ENCODE results near the gene AGBL1. TPM values are rescaled to one million over a fixed set of nuclear protein-coding genes. Genes with fewer than 3 reads are reported as not detected.

AGBL1 gene
- total RNA-seq, 6 experiments from 2014 or later = not detected

DNA sequence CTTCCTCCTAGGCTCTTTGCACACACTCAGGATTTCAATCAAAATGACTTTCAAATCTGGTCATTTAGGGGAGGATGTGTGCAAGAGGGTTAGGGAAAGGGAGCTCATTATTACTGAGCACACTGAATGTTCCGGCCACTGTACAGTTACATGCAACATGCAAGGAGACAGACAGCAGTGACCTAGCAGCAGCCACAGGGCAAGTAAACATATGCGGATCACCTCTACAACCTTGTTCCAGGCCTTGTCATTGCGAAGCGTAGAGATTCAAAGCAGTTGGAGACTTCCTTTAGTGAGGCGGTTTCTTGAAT is 837.6 kb downstream of the AGBL1 start:
- no peak overlapping the region for H3K4me3 ChIP-seq
- ATAC-seq = no peak
- intact Hi-C loops (cut with DNase I) = no loop called here
- TF ChIP-seq POLR2A (IDR thresholded peaks at IDR 0.05) = no peak
- TF ChIP-seq, protein P1, sequence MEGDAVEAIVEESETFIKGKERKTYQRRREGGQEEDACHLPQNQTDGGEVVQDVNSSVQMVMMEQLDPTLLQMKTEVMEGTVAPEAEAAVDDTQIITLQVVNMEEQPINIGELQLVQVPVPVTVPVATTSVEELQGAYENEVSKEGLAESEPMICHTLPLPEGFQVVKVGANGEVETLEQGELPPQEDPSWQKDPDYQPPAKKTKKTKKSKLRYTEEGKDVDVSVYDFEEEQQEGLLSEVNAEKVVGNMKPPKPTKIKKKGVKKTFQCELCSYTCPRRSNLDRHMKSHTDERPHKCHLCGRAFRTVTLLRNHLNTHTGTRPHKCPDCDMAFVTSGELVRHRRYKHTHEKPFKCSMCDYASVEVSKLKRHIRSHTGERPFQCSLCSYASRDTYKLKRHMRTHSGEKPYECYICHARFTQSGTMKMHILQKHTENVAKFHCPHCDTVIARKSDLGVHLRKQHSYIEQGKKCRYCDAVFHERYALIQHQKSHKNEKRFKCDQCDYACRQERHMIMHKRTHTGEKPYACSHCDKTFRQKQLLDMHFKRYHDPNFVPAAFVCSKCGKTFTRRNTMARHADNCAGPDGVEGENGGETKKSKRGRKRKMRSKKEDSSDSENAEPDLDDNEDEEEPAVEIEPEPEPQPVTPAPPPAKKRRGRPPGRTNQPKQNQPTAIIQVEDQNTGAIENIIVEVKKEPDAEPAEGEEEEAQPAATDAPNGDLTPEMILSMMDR (IDR thresholded peaks at IDR 0.05) = no peak
- no peaks in the 10 kb centered on the region for H3K9me3 ChIP-seq
- no peaks in the 10 kb centered on the region for H3K27me3 ChIP-seq
- 59% methylated on average over 5 of the region's 5 CpGs for WGBS (ENCODE audit: insufficient coverage, low coverage, low lambda C conversion rate, missing lambda C conversion rate)
- H3K36me3 ChIP-seq = no peaks in the 10 kb centered on the region
- no peak overlapping the region for H3K27ac ChIP-seq
- H3K4me1 ChIP-seq = no peaks in the 10 kb centered on the region
- no peak for DNase-seq

DNA sequence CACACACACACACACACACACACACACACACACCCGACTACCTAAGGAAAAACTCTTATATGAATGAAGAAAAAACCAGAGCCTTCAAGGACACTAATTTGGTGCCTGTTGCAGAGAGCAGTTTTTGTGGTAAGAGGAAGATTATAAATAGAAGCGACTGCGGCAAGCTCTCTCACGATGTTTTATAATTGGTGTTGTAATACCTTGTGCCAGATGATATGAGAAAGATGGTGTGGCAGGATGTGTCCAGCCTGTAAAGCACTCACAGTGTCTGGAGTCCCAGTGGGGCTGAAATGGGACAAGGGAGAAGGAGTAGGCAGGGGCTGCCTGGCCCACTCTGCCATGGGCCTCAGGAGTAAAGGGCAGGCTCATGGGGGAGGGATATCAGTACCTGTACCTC is 839.9 kb downstream of the AGBL1 start:
- no peaks in the 10 kb centered on the region for H3K36me3 ChIP-seq
- no peaks in the 10 kb centered on the region for H3K9me3 ChIP-seq
- ATAC-seq = no peak
- H3K27ac ChIP-seq = no peak overlapping the region
- no peak for DNase-seq
- TF ChIP-seq POLR2A (IDR thresholded peaks at IDR 0.05) = no peak
- TF ChIP-seq, protein P1 (IDR thresholded peaks at IDR 0.05) = no peak
- H3K4me1 ChIP-seq = no peaks in the 10 kb centered on the region
- H3K4me3 ChIP-seq = no peak overlapping the region
- intact Hi-C loops (cut with DNase I) = no loop called here
- WGBS (ENCODE audit: insufficient coverage, low coverage, low lambda C conversion rate, missing lambda C conversion rate) = 45% methylated on average over 4 of the region's 4 CpGs
- H3K27me3 ChIP-seq = no peaks in the 10 kb centered on the region

DNA sequence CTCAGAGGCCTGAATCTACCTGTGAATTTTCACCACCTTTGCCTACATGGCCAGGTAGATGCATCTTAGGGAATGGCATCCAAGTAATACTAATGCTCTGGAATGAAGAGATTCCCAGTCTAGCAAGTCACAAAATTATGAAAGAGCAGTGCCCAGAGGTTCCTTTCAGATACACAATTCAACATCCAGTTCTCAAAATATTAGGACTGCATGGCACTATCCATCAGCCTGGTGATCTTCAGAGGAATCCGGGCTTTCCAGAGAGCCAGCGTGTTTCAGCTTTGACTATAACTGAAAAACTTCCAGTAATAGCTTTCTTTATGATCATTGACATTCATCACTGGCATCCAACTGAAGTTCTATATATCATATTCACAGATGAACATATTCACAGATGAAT is 849.8 kb downstream of the AGBL1 start:
- Histone ChIP-seq H3K9me3 (no peaks in the 10 kb centered on the region), H3K4me1 (no peaks in the 10 kb centered on the region), H3K27ac (no peak overlapping the region), H3K36me3 (no peaks in the 10 kb centered on the region), H3K27me3 (no peaks in the 10 kb centered on the region), H3K4me3 (no peak overlapping the region)
- DNase-seq = no peak
- intact Hi-C loops (cut with DNase I) = no loop called here
- no peak for ATAC-seq
- 75% methylated on average over 2 of the region's 2 CpGs for WGBS (ENCODE audit: insufficient coverage, low coverage, low lambda C conversion rate, missing lambda C conversion rate)
- no peak for TF ChIP-seq POLR2A (IDR thresholded peaks at IDR 0.05)
- TF ChIP-seq, protein P1 (IDR thresholded peaks at IDR 0.05) = no peak

DNA sequence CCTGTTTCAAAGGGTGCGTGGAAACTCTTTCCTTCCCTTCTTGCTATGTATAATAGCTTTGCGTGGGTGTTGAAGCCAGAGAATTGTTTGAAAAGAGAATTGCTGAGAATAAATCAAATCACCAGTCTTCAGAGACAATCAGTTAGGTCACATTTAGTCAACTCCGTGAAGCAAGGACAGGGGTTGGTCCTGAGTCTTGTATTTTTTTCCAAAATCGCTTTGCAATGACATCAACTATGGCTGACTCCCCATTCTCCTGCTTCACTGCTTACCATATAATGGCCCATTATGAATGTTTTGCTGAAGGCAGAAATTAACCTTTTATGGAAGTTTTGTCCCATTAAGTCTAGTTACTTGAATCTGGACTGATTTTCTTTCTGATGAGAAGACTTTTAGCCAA is 852.8 kb downstream of the AGBL1 start:
- WGBS (ENCODE audit: insufficient coverage, low coverage, low lambda C conversion rate, missing lambda C conversion rate) = 47% methylated on average over 4 of the region's 4 CpGs
- intact Hi-C loops (cut with DNase I) = no loop called here
- Histone ChIP-seq H3K4me1 (no peaks in the 10 kb centered on the region), H3K36me3 (no peaks in the 10 kb centered on the region), H3K4me3 (no peak overlapping the region), H3K27ac (no peak overlapping the region), H3K9me3 (no peaks in the 10 kb centered on the region), H3K27me3 (no peaks in the 10 kb centered on the region)
- TF ChIP-seq POLR2A (IDR thresholded peaks at IDR 0.05) = no peak
- TF ChIP-seq, protein P1 (IDR thresholded peaks at IDR 0.05) = no peak
- DNase-seq = no peak
- ATAC-seq = no peak

DNA sequence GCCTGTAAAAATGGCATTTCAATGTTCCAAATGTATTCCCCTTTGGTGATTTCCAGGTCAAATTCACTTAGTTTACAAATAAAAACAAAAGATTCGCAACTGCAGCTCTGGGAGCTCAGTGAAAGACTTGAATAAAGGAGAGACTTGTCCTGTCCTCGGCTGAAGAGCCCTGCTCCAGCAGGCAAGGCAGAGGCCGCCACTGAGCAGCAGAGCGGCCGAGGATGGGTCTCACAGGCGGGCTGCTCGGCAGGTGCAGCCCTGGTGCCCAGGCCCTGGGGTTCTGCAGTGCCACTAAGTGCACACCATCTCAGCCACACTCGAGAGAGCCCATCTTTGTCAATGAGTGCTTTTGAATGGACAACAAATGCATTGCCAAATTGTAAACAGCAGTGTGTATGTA is 856.2 kb downstream of the AGBL1 start:
- DNase-seq (no peak), ATAC-seq (no peak)
- WGBS (ENCODE audit: insufficient coverage, low coverage, low lambda C conversion rate, missing lambda C conversion rate) = 44% methylated on average over 7 of the region's 8 CpGs
- Histone ChIP-seq H3K4me3 (no peak overlapping the region), H3K36me3 (no peaks in the 10 kb centered on the region), H3K4me1 (no peaks in the 10 kb centered on the region), H3K27ac (no peak overlapping the region), H3K9me3 (no peaks in the 10 kb centered on the region), H3K27me3 (no peaks in the 10 kb centered on the region)
- intact Hi-C loops (cut with DNase I) = no loop called here
- TF ChIP-seq, protein P1 (IDR thresholded peaks at IDR 0.05) = no peak
- no peak for TF ChIP-seq POLR2A (IDR thresholded peaks at IDR 0.05)

Measured in right lobe of liver (tissue), 6 donors.